Measurements from ENCODE around the gene TGFBI. TPM values are rescaled to one million over a fixed set of nuclear protein-coding genes. Genes with fewer than 3 reads are reported as not detected.
A peak's percentile ranks its signal among the peaks of the same experiment; 100 is the strongest.

Gene TGFBI
- polyA plus RNA-seq, 3 donors: 480 to 653 (median 565) TPM

- Mint-ChIP-seq H3K9me3 (no peaks in the 10 kb centered on the region), H3K36me3 (peaks cover 0 to under 1% of the 10 kb centered on the region in 2 donors), H3K4me3 (no peak overlapping the region), H3K27me3 (ENCODE audit: low read depth in 3 of 3) (peaks cover 6 to 20% (median 11%) of the 10 kb centered on the region in 3 donors), H3K27ac (no peak overlapping the region), H3K4me1 (peaks cover 11% of the 10 kb centered on the region)
- Histone ChIP-seq H3K4me1 (ENCODE audit: control insufficient read depth in 1 of 2, insufficient read depth in 2 of 2, low read length in 2 of 2) (peaks cover 6 to 12% of the 10 kb centered on the region in 2 donors), H3K79me2 (ENCODE audit: insufficient read depth, low read length) (no peaks in the 10 kb centered on the region), H3K27ac (ENCODE audit: low read depth in 1 of 2, low read length in 2 of 2) (no peak overlapping the region), H3K4me2 (replicated peaks; ENCODE audit: extremely low read depth, low read length, poor library complexity, severe bottlenecking) (no peak overlapping the region), H4K20me1 (ENCODE audit: insufficient read depth, low read length) (no peaks in the 10 kb centered on the region), H3K27me3 (ENCODE audit: control insufficient read depth in 2 of 2, insufficient read depth in 2 of 2, low read length in 2 of 2) (peaks cover 0 to 4% of the 10 kb centered on the region in 2 donors), H3K9ac (ENCODE audit: insufficient read depth, low read length, poor library complexity, severe bottlenecking) (no peak overlapping the region), H3K36me3 (replicated peaks in 1 of 2; ENCODE audit: control insufficient read depth in 1 of 2, insufficient read depth in 2 of 2, low read length in 2 of 2) (no peaks in the 10 kb centered on the region), H2AFZ (ENCODE audit: insufficient read depth, low read depth, low read length, poor library complexity, severe bottlenecking) (no peak overlapping the region), H3K4me3 (replicated peaks in 1 of 3; ENCODE audit: low read depth in 2 of 3, low read length in 3 of 3) (no peak overlapping the region), H3K9me3 (replicated peaks in 1 of 2; ENCODE audit: control insufficient read depth in 1 of 2, insufficient read depth in 1 of 2, low read length in 2 of 2) (no peaks in the 10 kb centered on the region)
- WGBS (ENCODE audit: insufficient coverage): 100% methylated on average over 4 of the region's 7 CpGs
- intact Hi-C loops (cut with micrococcal nuclease): loop anchor here in 1 of 2 donors (5.0 kb wide), 1 partner anchor 38 kb away; the partner anchor contains the start of gene TGFBI
- no peak for TF ChIP-seq CTCF (IDR thresholded peaks at IDR 0.05)
- DNase-seq: no peak
Observed at GRCh38 chr5:135989686-135990085, 39.1 kb upstream of the TGFBI start.

- Histone ChIP-seq H3K9me3 (replicated peaks in 1 of 2; ENCODE audit: control insufficient read depth in 1 of 2, insufficient read depth in 1 of 2, low read length in 2 of 2) (no peaks in the 10 kb centered on the region), H4K20me1 (ENCODE audit: insufficient read depth, low read length) (no peaks in the 10 kb centered on the region), H3K9ac (ENCODE audit: insufficient read depth, low read length, poor library complexity, severe bottlenecking) (no peak overlapping the region), H2AFZ (ENCODE audit: insufficient read depth, low read depth, low read length, poor library complexity, severe bottlenecking) (peak overlapping the region; percentile 27), H3K36me3 (replicated peaks in 1 of 2; ENCODE audit: control insufficient read depth in 1 of 2, insufficient read depth in 2 of 2, low read length in 2 of 2) (no peaks in the 10 kb centered on the region), H3K4me1 (ENCODE audit: control insufficient read depth in 1 of 2, insufficient read depth in 2 of 2, low read length in 2 of 2) (peaks cover 6 to 12% of the 10 kb centered on the region in 2 donors), H3K79me2 (ENCODE audit: insufficient read depth, low read length) (no peaks in the 10 kb centered on the region), H3K4me3 (replicated peaks in 1 of 3; ENCODE audit: low read depth in 2 of 3, low read length in 3 of 3) (no peak overlapping the region), H3K27me3 (ENCODE audit: control insufficient read depth in 2 of 2, insufficient read depth in 2 of 2, low read length in 2 of 2) (peaks cover 0 to 4% of the 10 kb centered on the region in 2 donors), H3K4me2 (replicated peaks; ENCODE audit: extremely low read depth, low read length, poor library complexity, severe bottlenecking) (no peak overlapping the region), H3K27ac (ENCODE audit: low read depth in 1 of 2, low read length in 2 of 2) (no peak overlapping the region)
- Mint-ChIP-seq H3K36me3 (peaks cover 0 to 3% of the 10 kb centered on the region in 2 donors), H3K4me3 (no peak overlapping the region), H3K27ac (peak overlapping the region in 1 of 7 donors; percentile 54), H3K9me3 (no peaks in the 10 kb centered on the region), H3K4me1 (peaks cover 11% of the 10 kb centered on the region), H3K27me3 (ENCODE audit: low read depth in 3 of 3) (peaks cover 3 to 24% (median 13%) of the 10 kb centered on the region in 3 donors)
- peak in 1 of 3 donors; percentile 25 for DNase-seq
- 74% methylated on average over 21 of the region's 21 CpGs for WGBS (ENCODE audit: insufficient coverage)
- no peak for TF ChIP-seq CTCF (IDR thresholded peaks at IDR 0.05)
- intact Hi-C loops (cut with micrococcal nuclease): loop anchor here in 1 of 2 donors (5.0 kb wide), 1 partner anchor 37 kb away; the partner anchor contains the start of gene TGFBI
Observed at GRCh38 chr5:135990528-135991255, 38.1 kb upstream of the TGFBI start.
